ENCODE data around the gene VIPR1. TPM values are rescaled to one million over a fixed set of nuclear protein-coding genes. Genes with fewer than 3 reads are reported as not detected.

Gene VIPR1
- total RNA-seq, 1 donor, result 5.6 TPM

- no peak for DNase-seq (ENCODE audit: low read depth)
- TF ChIP-seq CTCF (IDR thresholded peaks at IDR 0.05; ENCODE audit: insufficient read depth, low read length), result no peak
- H3K4me3 ChIP-seq (ENCODE audit: low read depth, low read length), result no peak overlapping the region
These were observed 42.9 kb downstream of the VIPR1 start for GRCh38 chr3:42545284-42545900.

DNA sequence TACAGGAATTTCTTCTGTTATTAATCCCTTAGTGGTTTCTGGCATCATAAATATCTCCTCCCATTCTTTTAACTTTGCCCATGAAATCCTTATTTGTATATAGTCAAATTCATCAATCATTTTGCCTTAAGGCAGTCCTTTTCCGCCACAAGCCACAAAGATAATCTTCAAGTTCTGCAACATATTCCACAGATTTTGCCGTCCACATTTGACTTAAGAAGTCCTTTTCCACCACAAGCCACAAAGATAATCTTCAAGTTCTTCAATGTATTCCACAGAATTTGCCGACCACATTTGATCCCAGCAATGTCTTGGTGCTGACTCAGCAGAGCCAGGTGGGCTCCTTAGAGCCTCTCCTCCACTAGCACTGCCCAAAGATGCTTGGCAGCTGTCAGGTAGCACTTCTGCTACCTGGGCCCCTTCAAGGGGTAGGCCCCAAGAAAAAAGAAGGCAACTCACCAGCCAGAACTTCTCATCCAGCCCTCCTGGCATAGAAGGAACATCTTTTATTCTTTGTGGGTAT, 44.3 kb downstream of the VIPR1 start:
- no peak overlapping the region for H3K4me3 ChIP-seq (ENCODE audit: low read depth, low read length)
- TF ChIP-seq CTCF (IDR thresholded peaks at IDR 0.05; ENCODE audit: insufficient read depth, low read length), result no peak
- no peak for DNase-seq (ENCODE audit: low read depth)

DNA sequence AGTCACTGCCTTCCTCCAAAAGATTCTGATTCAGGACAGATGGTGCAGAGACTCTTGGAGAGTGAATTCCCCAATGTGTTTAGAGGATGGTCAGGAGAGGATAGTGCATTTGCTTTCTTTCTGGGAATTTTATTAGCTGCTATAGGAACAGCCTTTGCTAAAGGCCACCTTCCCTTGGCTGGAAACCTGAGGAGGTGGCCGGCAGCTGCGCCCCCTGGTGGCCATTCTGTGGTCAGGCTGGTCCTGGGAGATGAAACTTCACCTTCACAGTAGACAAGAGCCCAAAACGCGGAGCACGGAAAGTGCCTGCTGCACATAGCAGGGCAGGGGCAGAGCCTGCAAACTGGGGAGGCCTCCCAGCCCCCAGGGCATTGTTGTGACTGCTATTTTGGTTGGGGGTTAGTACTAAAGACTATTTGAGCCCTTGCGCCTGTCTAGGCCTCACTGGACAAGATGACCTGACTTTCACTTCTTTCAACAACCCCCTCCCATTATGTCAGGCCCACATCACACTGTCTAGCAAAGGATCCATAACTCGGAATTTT, 45.0 kb downstream of the VIPR1 start:
- H3K4me3 ChIP-seq (ENCODE audit: low read depth, low read length), result no peak overlapping the region
- peak; percentile 57 for DNase-seq (ENCODE audit: low read depth)
- TF ChIP-seq CTCF (IDR thresholded peaks at IDR 0.05; ENCODE audit: insufficient read depth, low read length), result peak; percentile 94

- no peak overlapping the region for H3K4me3 ChIP-seq (ENCODE audit: low read depth, low read length)
- no peak for TF ChIP-seq CTCF (IDR thresholded peaks at IDR 0.05; ENCODE audit: insufficient read depth, low read length)
- DNase-seq (ENCODE audit: low read depth), result no peak
These were observed 46.7 kb downstream of the VIPR1 start for GRCh38 chr3:42549131-42549530.

DNA sequence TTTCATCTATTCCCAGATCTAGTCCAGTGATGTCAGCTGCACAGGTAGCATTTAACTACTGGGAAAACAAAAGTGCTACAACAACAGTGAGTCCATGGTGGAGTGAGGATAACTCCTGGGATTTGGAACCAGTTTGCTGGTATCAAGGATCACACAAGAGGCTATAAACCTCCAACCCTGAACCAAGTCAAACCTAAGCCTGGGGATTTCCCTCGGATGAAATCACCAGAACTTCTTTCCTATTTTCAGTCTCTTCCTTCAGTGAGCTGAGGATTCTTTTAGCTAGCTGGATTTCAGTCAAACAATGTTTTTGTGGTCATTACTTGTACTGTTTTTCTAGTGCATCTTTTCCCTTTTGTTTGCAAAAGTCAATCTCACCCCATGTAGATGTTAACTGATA, 47.8 kb downstream of the VIPR1 start:
- no peak overlapping the region for H3K4me3 ChIP-seq (ENCODE audit: low read depth, low read length)
- TF ChIP-seq CTCF (IDR thresholded peaks at IDR 0.05; ENCODE audit: insufficient read depth, low read length), result no peak
- DNase-seq (ENCODE audit: low read depth), result no peak

- DNase-seq (ENCODE audit: low read depth), result no peak
- H3K4me3 ChIP-seq (ENCODE audit: low read depth, low read length), result no peak overlapping the region
- TF ChIP-seq CTCF (IDR thresholded peaks at IDR 0.05; ENCODE audit: insufficient read depth, low read length), result no peak
These were observed 50.4 kb downstream of the VIPR1 start for GRCh38 chr3:42552830-42553229.
